Fibroblast of the aortic adventitia (primary cell): ENCODE measurements around the gene FZD2. TPM values are rescaled to one million over a fixed set of nuclear protein-coding genes. Genes with fewer than 3 reads are reported as not detected.
A peak's percentile ranks its signal among the peaks of the same experiment; 100 is the strongest.
"Not testable (repeated sequence)": the region's sequence is repeated elsewhere in the genome, so short reads cannot be mapped to it uniquely, and the experiment has no call there.

Source experiments
- DNase-seq: peaks from one replicate; pipeline ENCODE4 v3.0.0-alpha.2; 2010; ENCODE audit warnings: low read depth
- H3K4me3 ChIP-seq: 2 replicates; pipeline ENCODE4 v1.5.1; 2011; ENCODE audit warnings: low read depth, mild to moderate bottlenecking, control low read depth, low read length, moderate library complexity
- total RNA-seq: library from RNA; depleted of rRNA; stranded (reverse); fragments of >200 nt; gene quantifications from 2 replicates; pipeline ENCODE4 v1.2.3, GENCODE V29; 2012; ENCODE audit warnings: low replicate concordance
- TF ChIP-seq, protein P1 (sequence below): IDR thresholded peaks from 2 replicates; pipeline ENCODE4 v1.5.1; 2011; ENCODE audit warnings: mild to moderate bottlenecking, low read length, control low read depth, inconsistent platforms; ENCODE audit not compliant: insufficient read depth

The FZD2 gene
- total RNA-seq, 1 donor: 16.4 TPM

DNA sequence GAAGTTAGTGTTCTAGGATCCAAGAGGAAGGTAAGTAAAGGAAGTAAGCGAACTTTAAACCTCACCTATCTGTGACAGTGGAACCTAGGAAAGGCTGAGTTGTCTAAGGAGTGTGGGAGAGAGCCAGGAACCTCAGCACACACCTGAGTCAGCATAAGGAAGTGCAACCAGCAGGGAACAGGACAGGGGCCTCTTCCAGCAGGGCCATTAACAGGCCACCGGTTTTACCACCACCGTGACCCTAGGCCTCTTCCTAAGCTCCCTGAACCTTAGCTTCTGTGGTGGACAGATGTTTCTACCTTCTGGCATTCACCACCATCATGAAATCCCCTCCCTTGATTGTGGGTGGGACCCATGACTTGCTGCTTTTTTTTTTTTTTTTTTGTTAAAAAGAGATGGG is 27.4 kb upstream of the FZD2 start:
- no peak overlapping the region for H3K4me3 ChIP-seq
- TF ChIP-seq, protein P1, sequence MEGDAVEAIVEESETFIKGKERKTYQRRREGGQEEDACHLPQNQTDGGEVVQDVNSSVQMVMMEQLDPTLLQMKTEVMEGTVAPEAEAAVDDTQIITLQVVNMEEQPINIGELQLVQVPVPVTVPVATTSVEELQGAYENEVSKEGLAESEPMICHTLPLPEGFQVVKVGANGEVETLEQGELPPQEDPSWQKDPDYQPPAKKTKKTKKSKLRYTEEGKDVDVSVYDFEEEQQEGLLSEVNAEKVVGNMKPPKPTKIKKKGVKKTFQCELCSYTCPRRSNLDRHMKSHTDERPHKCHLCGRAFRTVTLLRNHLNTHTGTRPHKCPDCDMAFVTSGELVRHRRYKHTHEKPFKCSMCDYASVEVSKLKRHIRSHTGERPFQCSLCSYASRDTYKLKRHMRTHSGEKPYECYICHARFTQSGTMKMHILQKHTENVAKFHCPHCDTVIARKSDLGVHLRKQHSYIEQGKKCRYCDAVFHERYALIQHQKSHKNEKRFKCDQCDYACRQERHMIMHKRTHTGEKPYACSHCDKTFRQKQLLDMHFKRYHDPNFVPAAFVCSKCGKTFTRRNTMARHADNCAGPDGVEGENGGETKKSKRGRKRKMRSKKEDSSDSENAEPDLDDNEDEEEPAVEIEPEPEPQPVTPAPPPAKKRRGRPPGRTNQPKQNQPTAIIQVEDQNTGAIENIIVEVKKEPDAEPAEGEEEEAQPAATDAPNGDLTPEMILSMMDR: no peak
- DNase-seq: no peak

DNA sequence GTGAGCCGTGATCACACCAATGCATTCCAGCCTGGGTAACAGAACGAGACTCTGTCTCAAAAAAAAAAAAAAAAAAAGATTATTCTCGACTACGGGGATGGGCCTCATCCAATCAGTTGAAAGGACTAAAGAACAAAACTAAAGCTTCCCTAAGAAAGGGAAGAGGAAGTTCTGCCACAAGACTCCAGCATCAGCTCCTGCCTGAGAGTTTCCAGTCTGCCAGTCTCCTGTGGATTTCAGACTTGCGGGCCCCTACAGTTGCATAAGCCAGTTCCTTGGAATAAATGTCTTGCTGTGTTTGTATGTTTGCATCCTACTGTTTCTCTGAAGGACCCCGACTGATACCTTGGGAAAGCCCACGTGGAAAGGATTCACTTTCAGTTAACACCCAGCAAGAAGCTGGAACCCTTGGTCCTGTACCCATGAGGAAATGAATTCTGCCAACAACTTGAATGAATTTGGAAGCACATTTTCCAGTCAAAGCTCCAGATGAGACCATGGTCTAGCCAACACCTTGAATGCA is 26.3 kb upstream of the FZD2 start:
- no peak for DNase-seq
- TF ChIP-seq, protein P1: no peak
- no peak overlapping the region for H3K4me3 ChIP-seq

DNA sequence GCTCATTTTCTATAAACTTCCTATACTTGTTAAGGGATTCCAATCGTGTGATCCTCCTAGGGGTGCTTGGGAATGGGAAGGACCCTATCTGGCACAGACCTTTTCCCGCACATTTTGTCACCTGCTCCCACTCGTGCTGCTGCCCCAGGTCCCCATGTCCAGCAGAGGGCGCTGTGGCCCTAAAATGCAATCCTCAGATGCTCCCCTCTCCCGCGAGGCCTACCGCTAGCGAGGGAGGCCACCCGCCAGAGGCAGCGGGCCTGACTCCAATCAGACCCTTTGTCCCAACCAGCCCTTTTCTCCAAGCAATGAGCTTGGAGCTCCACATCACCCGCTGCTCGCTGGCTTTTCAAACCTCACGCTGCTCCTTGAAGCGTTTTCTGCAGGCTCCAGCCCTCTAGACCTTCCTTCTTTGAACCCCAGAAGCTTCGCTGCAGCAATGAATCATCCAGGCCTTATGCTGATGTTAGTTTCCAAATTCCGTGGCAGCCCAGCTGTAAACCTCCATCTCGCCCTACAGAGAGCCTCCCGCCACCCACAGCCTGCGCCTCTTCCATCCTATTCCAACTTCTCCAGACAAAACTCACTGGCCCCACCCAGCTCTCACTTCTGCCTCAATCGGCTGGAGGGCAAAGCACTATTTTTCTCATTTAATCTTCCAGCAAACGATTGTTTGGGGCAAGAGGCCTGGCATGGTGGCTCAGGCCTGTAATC is 23.6 kb upstream of the FZD2 start:
- peak; percentile 93 for DNase-seq
- TF ChIP-seq, protein P1: peak; percentile 96
- H3K4me3 ChIP-seq: peak overlapping the region; percentile 28

DNA sequence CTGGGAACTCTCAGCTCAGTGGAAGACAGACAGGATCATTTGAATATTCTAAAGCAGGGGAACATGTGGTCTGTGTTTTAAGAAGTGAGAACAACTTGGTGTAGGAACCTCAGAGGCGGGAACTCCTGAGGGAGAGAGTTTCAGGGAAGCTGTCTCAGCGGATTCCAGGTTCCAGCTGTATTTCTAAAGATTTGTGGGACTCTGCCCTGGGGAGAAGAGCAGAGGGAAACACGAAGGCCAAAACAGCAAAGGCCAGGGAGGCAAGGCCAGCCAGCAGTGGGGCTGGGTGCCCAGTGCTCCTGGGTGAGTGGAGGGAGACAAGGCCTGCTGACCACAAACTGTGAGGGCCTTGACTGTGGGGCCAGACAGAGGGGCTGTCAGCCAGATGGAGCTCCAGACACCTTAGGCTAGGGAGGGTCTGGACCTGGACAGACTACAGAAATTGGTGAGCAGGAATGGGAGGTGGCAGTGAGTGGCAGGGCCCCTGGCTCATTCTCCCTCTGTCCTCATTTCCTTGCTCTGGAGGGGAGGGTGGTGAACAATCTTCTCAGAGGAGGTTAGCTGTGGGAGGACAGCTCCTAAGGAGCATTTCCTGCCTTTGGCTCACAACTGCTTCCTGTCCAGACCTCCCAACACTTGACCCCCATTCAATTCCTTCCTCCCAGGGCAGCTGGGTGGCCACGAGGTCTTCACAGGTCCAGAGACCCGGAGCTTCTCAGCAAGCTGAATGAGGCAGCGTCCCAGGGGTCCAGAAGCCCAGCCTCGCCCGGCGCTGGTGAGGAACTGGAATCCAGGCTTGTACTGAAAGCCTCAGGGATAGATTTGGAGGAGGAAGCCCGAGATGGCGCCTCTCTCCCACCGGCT is 21.0 kb upstream of the FZD2 start:
- TF ChIP-seq, protein P1: no peak
- H3K4me3 ChIP-seq: no peak overlapping the region
- DNase-seq: no peak

DNA sequence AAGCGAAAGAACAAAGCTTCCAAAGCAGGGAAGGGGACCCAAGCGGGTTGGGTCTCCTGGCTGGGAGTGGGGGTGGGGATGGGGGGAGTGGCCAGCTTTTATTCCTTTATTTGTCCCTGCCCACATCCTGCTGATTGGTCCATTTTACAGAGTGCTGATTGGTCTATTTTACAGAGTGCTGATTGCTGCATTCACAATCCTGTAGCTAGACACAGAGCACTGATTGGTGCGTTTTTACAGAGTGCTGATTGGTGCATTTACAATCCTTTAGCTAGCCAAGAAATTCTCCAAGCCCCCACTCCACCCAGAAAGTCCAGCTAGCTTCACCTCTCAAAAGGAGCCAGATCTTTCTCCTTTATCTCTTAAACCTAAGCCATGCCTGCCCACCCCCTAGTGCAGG is 19.4 kb upstream of the FZD2 start:
- DNase-seq, H3K4me3 ChIP-seq: not testable (repeated sequence)

DNA sequence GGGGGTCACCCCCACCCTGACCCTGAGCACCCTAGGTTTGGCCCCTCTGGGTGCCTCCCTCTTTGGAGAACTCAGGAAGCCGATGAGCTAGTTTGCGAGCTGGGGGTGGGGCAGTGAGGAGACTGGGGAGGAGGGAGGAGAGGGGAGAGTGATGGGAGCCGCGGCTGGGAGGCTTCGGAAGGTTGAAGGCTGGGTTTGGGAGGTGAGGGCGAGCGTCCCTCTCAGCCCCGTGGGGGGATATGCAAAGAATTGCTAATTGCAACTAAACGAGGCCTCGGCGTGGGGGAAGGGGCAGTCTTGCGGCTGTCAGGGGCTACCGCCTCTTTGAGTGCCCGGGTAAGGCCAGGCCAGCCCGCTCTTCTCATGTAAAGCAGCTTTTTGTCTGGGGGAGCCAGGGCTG is 17.6 kb upstream of the FZD2 start:
- no peak for DNase-seq
- no peak overlapping the region for H3K4me3 ChIP-seq
- TF ChIP-seq, protein P1: no peak

DNA sequence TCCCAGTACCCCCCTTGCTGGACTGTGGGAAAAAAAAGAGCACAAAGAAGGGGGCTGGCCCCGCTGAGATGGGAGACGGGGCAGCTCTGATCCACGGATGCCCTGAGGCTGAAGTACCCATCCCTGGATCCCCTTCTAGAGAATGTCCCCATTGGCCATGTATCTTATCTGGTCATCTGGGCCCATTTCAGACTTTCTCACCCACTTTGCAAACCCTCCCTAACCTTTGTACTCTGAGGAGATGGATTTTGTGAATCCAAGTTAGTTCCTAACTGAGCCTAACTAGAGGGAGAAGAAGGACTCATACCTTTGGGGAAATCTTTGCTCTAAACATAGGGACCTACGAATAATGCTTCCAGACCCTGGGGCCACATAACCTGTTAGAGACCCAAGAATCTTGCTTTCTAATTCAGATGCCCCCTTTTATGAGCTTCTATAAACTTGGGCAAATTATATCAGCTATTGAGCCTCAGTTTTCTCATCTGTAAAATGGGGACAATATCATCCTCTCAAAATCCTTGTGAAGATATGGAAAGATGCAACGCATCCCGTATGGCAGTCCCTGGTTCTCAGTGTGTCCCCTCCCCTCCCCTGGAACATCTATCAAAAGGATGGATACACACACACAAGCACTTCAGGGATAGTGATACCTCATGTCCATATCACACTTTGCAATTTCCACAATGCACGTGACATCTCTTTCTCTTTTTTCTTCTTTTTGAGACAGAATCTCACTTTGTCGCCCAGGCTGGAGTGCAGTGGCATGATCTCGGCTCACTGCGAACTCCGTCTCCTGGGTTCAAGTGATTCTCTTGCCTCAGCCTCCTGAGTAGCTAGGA is 16.8 kb upstream of the FZD2 start:
- H3K4me3 ChIP-seq: no peak overlapping the region
- DNase-seq: no peak
- TF ChIP-seq, protein P1: no peak
